Effector CD4-positive, alpha-beta T cell (primary cell): ENCODE data around the gene PTPN1.
A peak's percentile ranks its signal among the peaks of the same experiment; 100 is the strongest.

ENCODE experiments used
- DNase-seq: peaks from one replicate; pipeline ENCODE4 v3.0.0-alpha.2; 2020

PTPN1 gene

GRCh38 chr20:50580016-50580747, 70.0 kb downstream of the PTPN1 start:
- peak; percentile 43 for DNase-seq

DNA sequence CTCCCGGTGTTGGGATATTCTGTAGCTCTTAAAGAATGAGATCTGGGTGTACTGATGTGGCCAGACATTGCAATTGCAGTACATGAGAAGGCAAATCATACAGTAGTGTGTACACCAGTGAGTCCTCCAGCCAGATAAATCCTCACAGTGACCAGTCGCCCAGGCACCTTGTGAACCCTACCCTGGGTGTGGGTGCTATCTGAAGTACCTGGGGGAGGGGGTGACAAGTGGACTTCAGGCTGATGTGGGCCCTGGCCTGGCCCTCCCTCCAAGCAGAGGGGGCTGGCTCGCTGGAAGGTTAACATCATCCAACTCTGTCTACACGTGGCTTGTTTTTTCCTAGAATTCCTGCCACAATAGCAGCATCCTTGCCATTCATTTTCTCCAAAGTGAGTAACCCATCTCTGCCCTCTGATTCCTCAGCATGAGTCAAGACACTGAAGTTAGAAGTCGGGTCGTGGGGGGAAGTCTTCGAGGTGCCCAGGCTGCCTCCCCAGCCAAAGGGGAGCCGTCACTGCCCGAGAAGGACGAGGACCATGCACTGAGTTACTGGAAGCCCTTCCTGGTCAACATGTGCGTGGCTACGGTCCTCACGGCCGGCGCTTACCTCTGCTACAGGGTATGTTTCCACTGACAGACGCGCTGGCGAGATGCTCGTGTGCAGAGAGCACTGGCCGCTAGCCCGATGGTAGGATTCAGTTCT, 70.8 kb downstream of the PTPN1 start:
- DNase-seq = no peak

GRCh38 chr20:50582092-50582491, 71.9 kb downstream of the PTPN1 start:
- DNase-seq = no peak

DNA sequence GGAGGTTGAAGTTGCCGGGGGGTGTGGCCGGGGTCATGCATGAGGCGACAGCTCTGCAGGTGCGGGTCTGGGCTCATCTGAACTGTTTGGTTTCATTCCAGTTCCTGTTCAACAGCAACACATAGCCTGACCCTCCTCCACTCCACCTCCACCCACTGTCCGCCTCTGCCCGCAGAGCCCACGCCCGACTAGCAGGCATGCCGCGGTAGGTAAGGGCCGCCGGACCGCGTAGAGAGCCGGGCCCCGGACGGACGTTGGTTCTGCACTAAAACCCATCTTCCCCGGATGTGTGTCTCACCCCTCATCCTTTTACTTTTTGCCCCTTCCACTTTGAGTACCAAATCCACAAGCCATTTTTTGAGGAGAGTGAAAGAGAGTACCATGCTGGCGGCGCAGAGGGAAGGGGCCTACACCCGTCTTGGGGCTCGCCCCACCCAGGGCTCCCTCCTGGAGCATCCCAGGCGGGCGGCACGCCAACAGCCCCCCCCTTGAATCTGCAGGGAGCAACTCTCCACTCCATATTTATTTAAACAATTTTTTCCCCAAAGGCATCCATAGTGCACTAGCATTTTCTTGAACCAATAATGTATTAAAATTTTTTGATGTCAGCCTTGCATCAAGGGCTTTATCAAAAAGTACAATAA, 72.5 kb downstream of the PTPN1 start:
- no peak for DNase-seq

- DNase-seq = no peak
These were observed 73.4 kb downstream of the PTPN1 start for GRCh38 chr20:50583442-50584150.

DNA sequence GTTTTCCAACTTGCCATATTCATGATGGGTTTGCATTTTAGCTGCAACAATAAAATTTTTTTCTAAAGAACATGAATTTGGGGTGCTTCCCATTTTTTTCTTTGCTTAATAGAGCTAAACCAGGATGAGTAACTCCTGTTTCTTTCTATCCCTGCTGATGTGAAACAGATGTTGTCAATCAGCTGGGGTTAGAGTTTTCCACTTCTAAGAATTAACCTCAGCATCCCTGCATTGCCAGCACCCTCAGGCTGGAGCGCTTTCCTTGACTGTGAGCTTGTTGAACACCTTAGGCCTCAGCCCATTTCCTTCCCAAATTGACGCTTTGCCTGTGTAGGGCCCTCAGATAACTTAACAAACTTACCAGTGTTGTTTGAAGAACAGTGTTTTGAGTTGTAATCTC, 74.5 kb downstream of the PTPN1 start:
- DNase-seq = no peak

DNA sequence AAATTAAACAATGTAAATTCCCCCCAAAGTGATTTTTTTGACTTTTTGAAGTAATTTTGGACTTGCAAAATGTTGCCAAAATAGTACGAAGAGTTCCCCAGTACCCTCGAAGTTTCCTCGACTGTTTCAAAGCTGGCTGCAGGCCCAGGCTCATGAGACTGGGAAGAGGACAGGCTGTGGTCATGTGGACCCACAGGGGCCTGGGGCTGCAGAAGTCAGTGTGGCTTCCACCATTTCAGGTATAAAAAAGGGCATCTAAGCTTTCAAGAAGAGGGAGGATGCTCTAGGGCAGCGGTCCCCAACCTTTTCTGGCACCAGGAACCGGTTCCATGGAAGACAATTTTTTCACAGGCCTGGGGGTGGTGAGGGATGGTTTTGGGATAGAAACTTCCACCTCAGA, 75.0 kb downstream of the PTPN1 start:
- no peak for DNase-seq

DNA sequence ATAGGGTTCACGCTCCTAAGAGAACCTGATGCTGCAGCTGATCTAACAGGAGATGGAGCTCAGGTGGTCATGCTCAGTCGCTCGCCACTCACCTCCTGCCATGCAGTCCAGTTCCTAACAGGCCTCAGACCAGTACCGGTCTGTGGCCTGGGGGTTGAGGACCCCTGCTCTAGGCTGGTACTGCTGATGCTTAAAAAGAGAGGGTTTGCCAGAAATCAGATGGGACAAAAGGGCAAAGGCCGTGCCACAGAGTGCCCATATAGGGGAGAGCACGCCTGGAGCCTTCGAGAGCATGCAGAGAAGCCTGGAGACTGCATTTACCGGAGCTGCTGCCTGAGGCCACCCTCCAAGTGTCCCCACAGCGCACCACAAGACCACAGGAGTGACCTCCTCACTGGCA, 75.5 kb downstream of the PTPN1 start:
- no peak for DNase-seq

GRCh38 chr20:50586531-50587232, 76.5 kb downstream of the PTPN1 start:
- DNase-seq = no peak

- no peak for DNase-seq
These were observed 77.2 kb downstream of the PTPN1 start for GRCh38 chr20:50587291-50587961.

GRCh38 chr20:50588034-50588736, 78.0 kb downstream of the PTPN1 start:
- peak; percentile 73 for DNase-seq

- no peak for DNase-seq
These were observed 79.6 kb downstream of the PTPN1 start for GRCh38 chr20:50589548-50590347.

DNA sequence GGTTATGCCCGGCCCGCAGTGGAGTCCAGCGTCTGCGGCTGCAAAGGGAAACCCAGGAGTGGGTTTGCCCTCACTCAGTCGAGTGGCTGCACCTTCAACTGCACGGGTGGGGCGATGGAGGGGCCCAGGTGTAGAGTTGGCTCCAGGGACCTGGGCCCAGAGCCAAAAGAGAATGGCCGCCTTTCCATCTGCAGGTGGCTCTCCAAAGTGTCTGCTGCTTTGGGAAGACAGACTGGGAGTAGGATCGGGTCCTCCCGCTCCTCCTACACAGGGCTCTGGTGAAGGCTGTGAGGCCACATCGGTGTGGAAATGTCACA, 80.1 kb downstream of the PTPN1 start:
- no peak for DNase-seq

DNA sequence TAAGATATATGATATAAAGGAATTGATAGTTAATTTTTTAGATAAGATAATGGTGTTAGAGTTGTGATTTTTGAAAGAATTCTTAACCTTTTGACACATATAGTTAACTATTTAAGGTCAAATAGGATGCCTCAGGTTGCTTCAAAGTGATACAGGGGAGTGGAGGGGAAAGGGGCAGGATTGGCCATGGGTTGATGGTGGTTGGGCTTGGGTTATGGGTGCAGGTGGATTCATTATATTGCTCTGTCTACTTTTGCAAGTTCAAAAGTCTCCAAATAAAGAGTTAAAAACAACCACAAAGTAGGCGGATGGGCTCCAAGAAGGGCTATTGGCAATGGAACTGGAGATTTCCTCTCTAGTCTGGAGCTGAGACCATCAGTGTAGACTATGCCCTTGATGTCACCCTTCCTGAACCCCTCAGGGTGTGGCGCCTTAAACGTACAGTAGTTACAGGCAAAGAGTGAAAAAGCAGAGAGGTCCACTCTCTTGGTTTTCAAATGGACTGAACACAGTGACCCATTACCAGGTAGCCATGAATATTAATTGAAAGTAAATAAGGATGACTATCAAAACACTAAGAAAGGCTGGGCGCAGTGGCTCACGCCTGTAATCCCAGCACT, 81.2 kb downstream of the PTPN1 start:
- DNase-seq = no peak

- no peak for DNase-seq
These were observed 82.3 kb downstream of the PTPN1 start for GRCh38 chr20:50592282-50593004.

DNA sequence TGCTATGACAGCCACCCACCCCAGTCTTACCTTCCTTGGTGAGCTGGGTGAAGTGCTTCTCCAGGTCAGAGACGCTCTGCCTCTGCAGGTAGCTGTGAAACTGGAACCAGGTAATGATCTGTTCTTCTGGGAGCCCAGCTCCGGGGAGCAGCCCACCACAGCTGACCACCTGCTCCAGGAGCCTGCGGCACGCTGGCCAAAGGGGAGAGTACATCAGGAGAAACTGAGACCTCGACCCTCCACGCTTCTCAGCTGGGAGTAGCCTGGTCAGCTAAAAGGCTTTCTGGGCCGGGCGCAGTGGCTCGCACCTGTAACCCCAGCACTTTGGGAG, 82.8 kb downstream of the PTPN1 start:
- DNase-seq = no peak

DNA sequence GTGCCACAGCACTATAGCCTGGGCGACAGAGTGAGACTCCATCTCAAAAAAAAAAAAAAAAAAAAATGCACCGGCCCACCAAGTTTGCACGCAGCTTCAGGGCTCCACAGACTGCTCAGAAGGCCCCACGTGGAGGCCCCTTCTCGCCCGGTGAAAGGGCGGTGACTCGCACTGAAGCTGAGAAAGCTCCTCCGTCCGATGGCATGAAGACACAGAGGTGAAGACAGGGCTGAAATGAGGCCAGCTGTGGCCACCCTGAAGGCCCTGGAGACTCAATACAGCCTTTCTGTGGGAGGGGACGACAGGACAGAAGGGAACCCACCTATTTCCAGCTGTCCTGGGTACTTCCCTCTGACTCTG, 84.0 kb downstream of the PTPN1 start:
- DNase-seq = no peak

GRCh38 chr20:50594591-50595432, 84.6 kb downstream of the PTPN1 start:
- DNase-seq = no peak

- DNase-seq = no peak
These were observed 85.3 kb downstream of the PTPN1 start for GRCh38 chr20:50595433-50595895.
